Neural crest cell (in vitro differentiated cells): ENCODE results near the gene RPS27L. TPM values are rescaled to one million over a fixed set of nuclear protein-coding genes. Genes with fewer than 3 reads are reported as not detected.

ENCODE experiments used
- DNase-seq: peaks from one replicate; pipeline ENCODE4 v3.0.0; 2021; ENCODE audit warnings: low read depth, mixed read lengths, low spot score
- H3K27ac Mint-ChIP-seq: one replicate; pipeline ENCODE4 v1.8.0; 2021; ENCODE audit warnings: mild to moderate bottlenecking, mixed read lengths; ENCODE audit not compliant: unreplicated experiment
- H3K27me3 Mint-ChIP-seq: 2 replicates; pipeline ENCODE4 v1.8.0; 2021; ENCODE audit warnings: low read depth, mild to moderate bottlenecking, mixed read lengths
- H3K36me3 Mint-ChIP-seq: 2 replicates; pipeline ENCODE4 v1.8.0; 2021; ENCODE audit warnings: low read depth, mild to moderate bottlenecking, mixed read lengths
- H3K4me1 Mint-ChIP-seq: 2 replicates; pipeline ENCODE4 v1.8.0; 2021; ENCODE audit warnings: mixed read lengths
- H3K4me3 Mint-ChIP-seq: one replicate; pipeline ENCODE4 v1.8.0; 2021; ENCODE audit warnings: mild to moderate bottlenecking, mixed read lengths
- H3K9me3 Mint-ChIP-seq: 2 replicates; pipeline ENCODE4 v1.8.0; 2021; ENCODE audit warnings: mixed read lengths
- total RNA-seq: library from RNA; stranded (reverse); gene quantifications from 2 replicates; pipeline ENCODE4 v1.2.1, GENCODE V29; 2021
- TF ChIP-seq, protein P1 (sequence below): fragments of 200-600 bp; sonication (generic); conservative IDR thresholded peaks from 2 replicates; pipeline ENCODE4 v1.5.0; 2021; ENCODE audit warnings: antibody characterized with exemption, mild to moderate bottlenecking

RPS27L gene
- total RNA-seq, 1 donor from 2014 or later = 86.6 TPM

DNA sequence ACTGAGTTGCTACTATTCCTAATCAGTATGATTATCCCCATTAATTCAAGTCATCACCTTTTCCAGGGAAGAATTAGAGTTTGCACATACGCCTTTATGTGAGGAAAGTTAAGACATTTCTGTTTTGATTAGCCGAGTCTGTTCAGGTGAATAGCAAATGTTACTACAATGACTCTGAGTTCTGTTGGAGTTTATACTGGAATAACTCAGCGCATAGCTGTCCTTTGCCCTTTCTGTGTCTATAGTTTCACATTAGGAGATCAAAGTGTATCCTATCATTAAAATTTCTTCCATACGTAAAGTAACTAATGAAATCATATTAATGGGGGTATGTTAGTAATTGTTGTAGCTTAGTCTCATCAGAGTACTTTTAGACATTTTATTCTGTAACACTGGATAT, 37.0 kb upstream of the RPS27L start:
- Mint-ChIP-seq H3K27me3 (no peaks in the 10 kb centered on the region), H3K27ac (no peak overlapping the region), H3K4me3 (no peak overlapping the region), H3K36me3 (no peaks in the 10 kb centered on the region), H3K4me1 (peaks cover 55% of the 10 kb centered on the region), H3K9me3 (no peaks in the 10 kb centered on the region)
- DNase-seq = no peak
- TF ChIP-seq, protein P1, sequence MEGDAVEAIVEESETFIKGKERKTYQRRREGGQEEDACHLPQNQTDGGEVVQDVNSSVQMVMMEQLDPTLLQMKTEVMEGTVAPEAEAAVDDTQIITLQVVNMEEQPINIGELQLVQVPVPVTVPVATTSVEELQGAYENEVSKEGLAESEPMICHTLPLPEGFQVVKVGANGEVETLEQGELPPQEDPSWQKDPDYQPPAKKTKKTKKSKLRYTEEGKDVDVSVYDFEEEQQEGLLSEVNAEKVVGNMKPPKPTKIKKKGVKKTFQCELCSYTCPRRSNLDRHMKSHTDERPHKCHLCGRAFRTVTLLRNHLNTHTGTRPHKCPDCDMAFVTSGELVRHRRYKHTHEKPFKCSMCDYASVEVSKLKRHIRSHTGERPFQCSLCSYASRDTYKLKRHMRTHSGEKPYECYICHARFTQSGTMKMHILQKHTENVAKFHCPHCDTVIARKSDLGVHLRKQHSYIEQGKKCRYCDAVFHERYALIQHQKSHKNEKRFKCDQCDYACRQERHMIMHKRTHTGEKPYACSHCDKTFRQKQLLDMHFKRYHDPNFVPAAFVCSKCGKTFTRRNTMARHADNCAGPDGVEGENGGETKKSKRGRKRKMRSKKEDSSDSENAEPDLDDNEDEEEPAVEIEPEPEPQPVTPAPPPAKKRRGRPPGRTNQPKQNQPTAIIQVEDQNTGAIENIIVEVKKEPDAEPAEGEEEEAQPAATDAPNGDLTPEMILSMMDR = no peak

DNA sequence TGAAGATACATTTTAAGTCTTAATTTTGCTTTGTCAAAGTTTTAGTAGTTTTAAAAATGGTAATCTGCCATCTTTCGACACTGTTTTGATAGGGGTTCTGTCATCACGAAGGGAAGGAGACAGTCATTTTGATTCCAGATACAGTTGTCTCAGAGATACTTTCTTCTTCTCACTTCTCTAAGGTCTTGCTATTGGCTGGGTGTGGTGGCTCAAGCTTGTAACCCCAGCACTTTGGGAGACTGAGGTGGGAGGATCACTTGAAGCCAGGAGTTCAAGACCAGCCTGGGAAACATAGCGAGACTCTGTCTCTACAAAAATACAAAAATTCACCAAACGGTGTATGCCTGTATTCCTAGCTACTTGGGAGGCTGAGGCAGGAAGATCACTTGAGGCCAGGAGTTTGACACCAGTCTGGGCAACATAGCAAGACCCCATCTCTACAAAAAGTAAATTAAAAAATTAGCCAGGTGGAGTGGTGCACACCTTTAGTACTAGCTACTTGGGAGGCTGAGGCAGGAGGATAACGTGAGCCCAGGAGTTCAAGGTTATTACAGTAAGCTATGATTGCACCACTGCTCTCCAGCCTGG, 35.4 kb upstream of the RPS27L start:
- H3K9me3 Mint-ChIP-seq = no peaks in the 10 kb centered on the region
- DNase-seq = no peak
- no peak overlapping the region for H3K27ac Mint-ChIP-seq
- H3K27me3 Mint-ChIP-seq = no peaks in the 10 kb centered on the region
- peak overlapping the region; percentile 59 for H3K4me3 Mint-ChIP-seq
- no peaks in the 10 kb centered on the region for H3K36me3 Mint-ChIP-seq
- H3K4me1 Mint-ChIP-seq = peaks cover 71% of the 10 kb centered on the region
- TF ChIP-seq, protein P1 = no peak

DNA sequence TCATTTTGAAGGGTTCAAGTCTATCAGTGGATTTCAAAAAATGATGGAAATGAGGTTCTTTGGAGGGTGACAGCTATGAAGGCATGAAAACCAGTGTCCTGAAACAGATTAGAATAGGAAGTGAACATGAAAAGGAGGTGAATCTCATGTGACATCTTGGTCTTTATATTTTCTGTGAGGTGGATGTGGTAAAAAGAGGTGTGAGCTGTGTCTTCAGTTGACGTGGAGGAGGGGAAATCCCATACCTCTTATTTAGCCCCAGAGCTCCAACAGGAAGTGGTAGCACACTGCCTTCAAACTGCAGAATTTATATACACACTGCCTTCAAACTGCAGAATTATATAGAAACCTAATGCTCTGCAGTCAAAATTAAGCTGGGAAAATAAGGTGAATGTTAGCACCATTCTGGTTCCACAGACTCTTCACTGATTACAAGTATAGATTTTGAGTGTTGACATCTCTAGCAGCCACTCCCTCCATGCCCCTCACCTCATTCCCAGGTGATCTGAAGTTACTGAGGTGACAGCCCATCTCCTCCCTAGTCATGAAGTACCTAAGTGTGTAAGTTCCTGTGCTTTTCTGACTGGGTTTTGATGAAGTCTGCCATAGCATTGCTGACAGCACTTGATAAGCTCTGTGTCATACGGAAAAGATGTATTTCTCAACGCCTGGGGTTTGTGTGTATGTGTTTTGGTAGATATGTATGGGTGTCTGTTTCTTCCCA, 34.8 kb upstream of the RPS27L start:
- TF ChIP-seq, protein P1 = no peak
- H3K36me3 Mint-ChIP-seq = no peaks in the 10 kb centered on the region
- DNase-seq = no peak
- H3K27me3 Mint-ChIP-seq = no peaks in the 10 kb centered on the region
- no peaks in the 10 kb centered on the region for H3K9me3 Mint-ChIP-seq
- H3K4me3 Mint-ChIP-seq = peak overlapping the region; percentile 59
- peaks cover 74% of the 10 kb centered on the region for H3K4me1 Mint-ChIP-seq
- no peak overlapping the region for H3K27ac Mint-ChIP-seq

DNA sequence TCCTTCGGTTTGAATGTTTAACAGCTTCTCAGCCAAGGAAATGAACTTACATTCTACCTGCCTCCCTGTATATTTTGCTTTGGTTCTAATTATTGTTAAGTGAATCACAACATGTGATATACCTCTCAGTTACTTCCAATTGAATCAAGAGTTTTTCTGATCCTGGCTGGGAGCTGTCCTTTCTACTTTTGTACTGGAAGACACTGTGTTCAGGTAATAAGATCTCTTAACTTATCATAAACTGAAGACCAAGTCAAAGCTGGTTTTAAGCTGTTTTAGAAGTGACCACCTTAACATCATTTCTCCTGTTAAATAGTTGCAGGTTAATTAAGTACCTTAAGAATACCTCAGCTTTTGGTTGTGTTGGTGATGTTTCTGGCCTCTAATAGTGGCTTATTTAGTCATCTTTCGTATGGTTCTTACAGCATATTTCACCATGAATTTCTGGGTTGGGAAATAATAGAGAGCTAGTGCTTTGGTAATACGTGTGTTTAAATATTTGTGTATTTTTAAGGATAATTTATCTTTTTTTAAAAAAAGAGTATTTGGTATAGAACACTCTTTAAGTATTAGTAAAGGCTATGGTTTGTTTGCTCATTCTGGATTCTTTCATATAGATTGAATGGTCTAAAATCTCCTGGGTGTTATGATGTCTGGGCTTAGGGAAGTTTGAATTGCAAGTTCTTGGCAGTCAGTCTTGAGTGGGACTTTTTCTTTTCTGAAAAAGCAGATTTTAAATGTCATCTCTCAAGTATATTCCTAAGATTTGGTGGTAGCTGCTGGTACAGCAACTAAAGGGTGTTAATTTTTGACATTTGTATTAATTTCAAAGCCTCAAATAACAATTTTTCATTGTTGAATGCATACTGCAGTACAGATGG, 33.7 kb upstream of the RPS27L start:
- peak overlapping the region; percentile 96 for H3K4me3 Mint-ChIP-seq
- TF ChIP-seq, protein P1 = no peak
- H3K36me3 Mint-ChIP-seq = no peaks in the 10 kb centered on the region
- DNase-seq = no peak
- H3K27ac Mint-ChIP-seq = no peak overlapping the region
- peaks cover 67% of the 10 kb centered on the region for H3K4me1 Mint-ChIP-seq
- H3K27me3 Mint-ChIP-seq = no peaks in the 10 kb centered on the region
- no peaks in the 10 kb centered on the region for H3K9me3 Mint-ChIP-seq

DNA sequence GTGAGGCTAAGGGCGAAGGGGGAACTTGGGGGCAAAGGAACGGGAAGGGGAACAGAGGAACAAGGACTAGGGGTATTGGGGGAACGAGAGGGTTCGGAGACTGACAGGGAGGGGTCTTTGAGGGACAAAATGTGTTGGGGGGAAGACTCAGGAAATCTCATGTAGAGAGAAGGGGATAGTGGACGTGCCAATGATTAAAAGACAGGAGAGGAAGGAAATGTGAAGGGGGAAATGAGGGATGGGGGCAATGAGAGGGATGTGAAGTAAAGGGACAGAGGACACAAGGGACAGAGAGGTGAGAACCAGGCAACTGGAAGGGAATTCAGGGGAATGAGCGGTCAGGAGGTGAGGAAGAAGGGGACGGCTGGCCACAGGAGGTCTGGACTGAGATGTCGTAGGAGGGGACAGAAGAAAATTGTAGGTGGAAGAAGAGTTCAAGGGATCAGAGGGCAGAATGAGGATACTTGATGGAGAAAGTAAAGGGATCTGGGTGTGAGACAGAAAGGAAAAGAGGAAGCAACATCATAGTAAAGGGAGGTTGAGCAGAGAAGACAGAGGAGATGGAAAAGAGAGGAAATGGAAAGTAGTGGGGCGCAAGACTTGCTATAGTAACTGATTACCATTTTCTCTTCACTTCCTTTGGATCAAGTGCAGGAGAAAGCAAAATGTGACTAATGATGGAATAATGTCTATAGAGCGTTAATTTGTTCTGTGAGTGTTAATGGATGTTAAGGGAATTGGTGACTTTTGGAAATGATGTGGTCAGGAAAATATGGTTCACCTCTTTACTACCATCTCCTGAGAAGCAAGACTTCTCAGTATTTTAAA, 32.9 kb upstream of the RPS27L start:
- TF ChIP-seq, protein P1 = no peak
- no peak for DNase-seq
- Mint-ChIP-seq H3K27me3 (no peaks in the 10 kb centered on the region), H3K4me1 (peaks cover 66% of the 10 kb centered on the region), H3K9me3 (no peaks in the 10 kb centered on the region), H3K4me3 (peak overlapping the region; percentile 96), H3K36me3 (no peaks in the 10 kb centered on the region), H3K27ac (peak overlapping the region; percentile 12)
